Measurements from ENCODE around the gene CYB561.
A peak's percentile ranks its signal among the peaks of the same experiment; 100 is the strongest.

Gene CYB561, protein sequence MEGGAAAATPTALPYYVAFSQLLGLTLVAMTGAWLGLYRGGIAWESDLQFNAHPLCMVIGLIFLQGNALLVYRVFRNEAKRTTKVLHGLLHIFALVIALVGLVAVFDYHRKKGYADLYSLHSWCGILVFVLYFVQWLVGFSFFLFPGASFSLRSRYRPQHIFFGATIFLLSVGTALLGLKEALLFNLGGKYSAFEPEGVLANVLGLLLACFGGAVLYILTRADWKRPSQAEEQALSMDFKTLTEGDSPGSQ

DNA sequence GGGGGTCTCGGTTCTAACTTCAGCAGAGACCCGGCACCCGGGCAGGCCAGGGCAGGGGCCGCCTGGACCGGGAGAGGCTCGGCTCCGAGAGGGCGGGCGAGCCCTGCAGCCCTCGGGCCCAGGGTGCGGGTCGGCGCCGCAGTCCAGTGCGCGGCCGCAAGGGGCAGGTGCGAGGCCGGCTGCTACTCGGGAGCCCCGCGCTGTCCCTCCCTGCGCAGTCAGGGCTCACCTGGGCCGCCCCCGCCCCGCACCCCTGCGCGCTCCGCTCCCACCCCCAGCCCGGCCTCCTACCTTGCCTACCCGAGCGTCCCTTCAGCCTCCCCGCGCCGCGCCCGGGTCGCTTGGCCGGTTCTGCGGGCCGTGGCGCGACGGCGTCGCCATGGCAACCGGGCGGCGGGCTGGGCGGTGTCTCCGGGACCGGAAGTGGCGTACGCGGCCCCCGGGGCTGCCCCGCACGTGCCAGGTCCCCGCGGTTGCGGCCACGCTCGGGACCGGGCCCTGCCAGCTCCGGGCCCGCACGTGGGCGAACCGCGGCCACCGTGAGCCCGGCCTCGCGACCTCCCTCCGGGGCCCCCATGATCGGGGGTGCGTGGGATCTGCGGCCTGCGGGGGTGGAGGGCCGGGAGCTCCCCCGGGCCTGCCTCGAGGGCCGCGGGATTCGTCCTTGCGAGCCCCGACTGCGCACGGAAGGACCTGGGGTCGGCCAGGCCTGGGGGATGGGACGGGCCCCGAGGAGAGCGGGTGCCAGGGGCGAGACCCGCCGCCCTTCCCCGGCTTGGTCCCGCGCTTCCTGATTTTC lies at the start of gene CYB561:
Gene CYB561, minus strand, starts transcription at position 353 of the 799 bp plus-strand sequence. CDS start 8,759 bp downstream, outside the sequence.
- TF ChIP-seq EZH2phosphoT487 (IDR thresholded peaks at IDR 0.05; ENCODE audit: borderline replicate concordance), result no peak
- TF ChIP-seq, protein P1, sequence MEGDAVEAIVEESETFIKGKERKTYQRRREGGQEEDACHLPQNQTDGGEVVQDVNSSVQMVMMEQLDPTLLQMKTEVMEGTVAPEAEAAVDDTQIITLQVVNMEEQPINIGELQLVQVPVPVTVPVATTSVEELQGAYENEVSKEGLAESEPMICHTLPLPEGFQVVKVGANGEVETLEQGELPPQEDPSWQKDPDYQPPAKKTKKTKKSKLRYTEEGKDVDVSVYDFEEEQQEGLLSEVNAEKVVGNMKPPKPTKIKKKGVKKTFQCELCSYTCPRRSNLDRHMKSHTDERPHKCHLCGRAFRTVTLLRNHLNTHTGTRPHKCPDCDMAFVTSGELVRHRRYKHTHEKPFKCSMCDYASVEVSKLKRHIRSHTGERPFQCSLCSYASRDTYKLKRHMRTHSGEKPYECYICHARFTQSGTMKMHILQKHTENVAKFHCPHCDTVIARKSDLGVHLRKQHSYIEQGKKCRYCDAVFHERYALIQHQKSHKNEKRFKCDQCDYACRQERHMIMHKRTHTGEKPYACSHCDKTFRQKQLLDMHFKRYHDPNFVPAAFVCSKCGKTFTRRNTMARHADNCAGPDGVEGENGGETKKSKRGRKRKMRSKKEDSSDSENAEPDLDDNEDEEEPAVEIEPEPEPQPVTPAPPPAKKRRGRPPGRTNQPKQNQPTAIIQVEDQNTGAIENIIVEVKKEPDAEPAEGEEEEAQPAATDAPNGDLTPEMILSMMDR (conservative IDR thresholded peaks at IDR 0.05; ENCODE audit: low read length), result no peak
- H3K79me2 ChIP-seq (ENCODE audit: insufficient read depth, low read length), result no peaks in the 10 kb centered on the region

DNA sequence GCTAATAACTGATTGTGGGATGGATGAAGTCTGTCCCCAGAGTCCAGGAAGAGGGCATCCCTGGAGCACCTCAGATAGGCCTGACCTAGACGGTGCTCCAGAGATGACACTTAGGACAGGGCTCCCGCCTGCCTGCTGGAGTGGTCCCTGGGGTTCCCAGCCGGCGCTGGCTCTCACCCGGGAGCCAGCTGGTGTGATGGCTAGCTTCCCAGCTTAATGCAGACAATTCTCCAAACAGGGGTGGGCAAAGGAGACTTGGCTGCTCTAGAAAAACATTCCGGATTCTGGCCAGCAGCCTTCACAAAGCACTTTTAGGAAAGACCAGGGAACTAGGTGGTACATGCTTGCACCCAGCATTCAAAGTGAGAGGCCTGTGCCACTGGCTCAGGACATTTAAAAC lies 49.4 kb upstream of the CYB561 start:
- Histone ChIP-seq H3F3A (ENCODE audit: low read depth) (no peaks in the 10 kb centered on the region), H3K4me1 (ENCODE audit: insufficient read depth, low read length, poor library complexity, severe bottlenecking) (no peaks in the 10 kb centered on the region), H2AFZ (ENCODE audit: low read length) (no peak overlapping the region), H3K9me2 (replicated peaks; ENCODE audit: low read depth, low read length) (no peaks in the 10 kb centered on the region), H3K9me3 (ENCODE audit: insufficient read depth, low read depth, low read length) (no peaks in the 10 kb centered on the region), H3K9ac (ENCODE audit: low read depth, low read length, poor library complexity, severe bottlenecking) (no peak overlapping the region), H3K4me3 (ENCODE audit: low read length, poor library complexity, severe bottlenecking) (no peak overlapping the region), H3K79me2 (ENCODE audit: insufficient read depth, low read length) (no peaks in the 10 kb centered on the region), H3K27me3 (ENCODE audit: insufficient read depth, low read length, poor library complexity, severe bottlenecking) (no peaks in the 10 kb centered on the region), H4K20me1 (ENCODE audit: insufficient read depth, low read length, poor library complexity, severe bottlenecking) (no peaks in the 10 kb centered on the region), H3K4me2 (ENCODE audit: low read depth, low read length, poor library complexity, severe bottlenecking) (no peak overlapping the region), H3K36me3 (ENCODE audit: insufficient read depth, low read length) (no peaks in the 10 kb centered on the region)
- TF ChIP-seq EZH2phosphoT487 (IDR thresholded peaks at IDR 0.05; ENCODE audit: borderline replicate concordance), result no peak
- TF ChIP-seq, protein P1 (conservative IDR thresholded peaks at IDR 0.05; ENCODE audit: low read length), result no peak

More for the DNA sequence above, at the start of gene CYB561:
- Histone ChIP-seq H3K4me3 (ENCODE audit: low read length, poor library complexity, severe bottlenecking) (peak within 1 kb of the TSS; percentile 42), H3F3A (ENCODE audit: low read depth) (no peaks in the 10 kb centered on the region), H3K27me3 (ENCODE audit: insufficient read depth, low read length, poor library complexity, severe bottlenecking) (no peaks in the 10 kb centered on the region), H3K9me2 (replicated peaks; ENCODE audit: low read depth, low read length) (no peaks in the 10 kb centered on the region), H3K36me3 (ENCODE audit: insufficient read depth, low read length) (no peaks in the 10 kb centered on the region), H3K9me3 (ENCODE audit: insufficient read depth, low read depth, low read length) (no peaks in the 10 kb centered on the region), H3K9ac (ENCODE audit: low read depth, low read length, poor library complexity, severe bottlenecking) (peak within 1 kb of the TSS; percentile 61), H3K4me1 (ENCODE audit: insufficient read depth, low read length, poor library complexity, severe bottlenecking) (peaks cover 35% of the 10 kb centered on the region), H4K20me1 (ENCODE audit: insufficient read depth, low read length, poor library complexity, severe bottlenecking) (no peaks in the 10 kb centered on the region), H3K4me2 (ENCODE audit: low read depth, low read length, poor library complexity, severe bottlenecking) (peak within 1 kb of the TSS; percentile 51), H2AFZ (ENCODE audit: low read length) (peak within 1 kb of the TSS; percentile 55; the same call in 1 of the 2 replicates)

DNA sequence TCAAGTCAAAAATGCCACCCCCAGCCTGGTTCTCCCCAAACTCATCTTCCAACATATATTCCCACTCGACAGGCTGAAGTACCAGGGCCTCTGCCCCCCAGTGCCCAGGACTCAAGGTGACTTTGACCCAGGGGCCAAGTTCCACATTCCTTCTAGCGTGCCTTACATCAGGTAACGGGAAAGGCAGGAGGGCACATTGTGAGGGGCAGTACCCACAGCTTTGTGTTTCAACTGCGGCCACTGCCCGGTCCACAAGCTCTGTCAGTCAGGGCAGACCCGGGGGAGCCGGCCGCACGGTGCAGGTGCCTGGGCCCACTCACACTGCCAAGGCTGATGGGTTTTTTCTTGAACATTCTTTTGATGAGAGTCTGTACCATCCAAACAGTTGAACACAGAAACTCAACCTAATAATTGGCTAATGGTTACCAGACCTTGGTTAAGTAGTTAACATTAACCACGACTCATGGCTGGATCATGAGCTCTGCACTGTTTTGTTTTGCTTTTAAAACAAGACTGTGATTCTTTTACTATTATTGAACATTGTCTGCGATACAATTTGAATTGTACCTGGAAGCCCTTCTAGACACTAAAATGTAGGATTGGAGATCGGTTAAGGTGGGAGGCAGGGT lies 48.3 kb upstream of the CYB561 start:
- H3K9me3 ChIP-seq (ENCODE audit: insufficient read depth, low read depth, low read length), result no peaks in the 10 kb centered on the region
- TF ChIP-seq, protein P1 (conservative IDR thresholded peaks at IDR 0.05; ENCODE audit: low read length), result no peak
- no peak for TF ChIP-seq EZH2phosphoT487 (IDR thresholded peaks at IDR 0.05; ENCODE audit: borderline replicate concordance)
- no peaks in the 10 kb centered on the region for H3F3A ChIP-seq (ENCODE audit: low read depth)
- H4K20me1 ChIP-seq (ENCODE audit: insufficient read depth, low read length, poor library complexity, severe bottlenecking), result no peaks in the 10 kb centered on the region
- H2AFZ ChIP-seq (ENCODE audit: low read length), result no peak overlapping the region
- no peaks in the 10 kb centered on the region for H3K4me1 ChIP-seq (ENCODE audit: insufficient read depth, low read length, poor library complexity, severe bottlenecking)
- H3K4me2 ChIP-seq (ENCODE audit: low read depth, low read length, poor library complexity, severe bottlenecking), result no peak overlapping the region
- no peak overlapping the region for H3K9ac ChIP-seq (ENCODE audit: low read depth, low read length, poor library complexity, severe bottlenecking)
- no peak overlapping the region for H3K4me3 ChIP-seq (ENCODE audit: low read length, poor library complexity, severe bottlenecking)
- H3K9me2 ChIP-seq (replicated peaks; ENCODE audit: low read depth, low read length), result no peaks in the 10 kb centered on the region
- H3K27me3 ChIP-seq (ENCODE audit: insufficient read depth, low read length, poor library complexity, severe bottlenecking), result no peaks in the 10 kb centered on the region
- H3K79me2 ChIP-seq (ENCODE audit: insufficient read depth, low read length), result no peaks in the 10 kb centered on the region
- no peaks in the 10 kb centered on the region for H3K36me3 ChIP-seq (ENCODE audit: insufficient read depth, low read length)

Data from Loucy (cell line).